ENCODE data around the gene NBDY.
"Not testable (repeated sequence)": the region's sequence is repeated elsewhere in the genome, so short reads cannot be mapped to it uniquely, and the experiment has no call there.

The NBDY gene

GRCh38 chrX:56759736-56760409, 30.8 kb downstream of the NBDY start:
- TF ChIP-seq CTCF (IDR thresholded peaks at IDR 0.05; ENCODE audit: low read depth, low read length): no peak
- DNase-seq (ENCODE audit: low read depth in 2 of 2): no peak
- no peak overlapping the region for H3K4me3 ChIP-seq (replicated peaks in 1 of 2; ENCODE audit: low read depth in 2 of 2, low read length in 2 of 2)

- not testable (repeated sequence) for DNase-seq (ENCODE audit: low read depth in 2 of 2); H3K4me3 ChIP-seq (replicated peaks in 1 of 2; ENCODE audit: low read depth in 2 of 2, low read length in 2 of 2)
Measured at GRCh38 chrX:56760410-56761124, 31.5 kb downstream of the NBDY start.

GRCh38 chrX:56761167-56761566, 32.1 kb downstream of the NBDY start:
- no peak for DNase-seq (ENCODE audit: low read depth in 2 of 2)
- no peak for TF ChIP-seq CTCF (IDR thresholded peaks at IDR 0.05; ENCODE audit: low read depth, low read length)
- H3K4me3 ChIP-seq (replicated peaks in 1 of 2; ENCODE audit: low read depth in 2 of 2, low read length in 2 of 2): no peak overlapping the region

- DNase-seq (ENCODE audit: low read depth in 2 of 2): no peak
- no peak overlapping the region for H3K4me3 ChIP-seq (replicated peaks in 1 of 2; ENCODE audit: low read depth in 2 of 2, low read length in 2 of 2)
Measured at GRCh38 chrX:56762220-56762619, 33.2 kb downstream of the NBDY start.

GRCh38 chrX:56762707-56763555, 33.9 kb downstream of the NBDY start:
- H3K4me3 ChIP-seq (replicated peaks in 1 of 2; ENCODE audit: low read depth in 2 of 2, low read length in 2 of 2): no peak overlapping the region
- TF ChIP-seq CTCF (IDR thresholded peaks at IDR 0.05; ENCODE audit: low read depth, low read length): no peak
- DNase-seq (ENCODE audit: low read depth in 2 of 2): no peak

More at GRCh38 chrX:56762220-56762619, 33.2 kb downstream of the NBDY start:
- no peak for TF ChIP-seq CTCF (IDR thresholded peaks at IDR 0.05; ENCODE audit: low read depth, low read length)

- no peak overlapping the region for H3K4me3 ChIP-seq (replicated peaks in 1 of 2; ENCODE audit: low read depth in 2 of 2, low read length in 2 of 2)
- no peak for DNase-seq (ENCODE audit: low read depth in 2 of 2)
- TF ChIP-seq CTCF (IDR thresholded peaks at IDR 0.05; ENCODE audit: low read depth, low read length): no peak
Measured at GRCh38 chrX:56763556-56764152, 34.6 kb downstream of the NBDY start.
